GM13976 (cell line): Measurements from ENCODE around the gene TINAGL1.

Source experiments
- DNase-seq: peaks from one replicate; pipeline ENCODE4 v3.0.0; 2012; ENCODE audit warnings: low spot score
- in situ Hi-C: fragments of 300-500 bp; cut with MboI; formaldehyde crosslinking; loops from one replicate; pipeline ENCODE4 v1.12.0; 2022; ENCODE audit warnings: low sequenced_read_pairs, mixed read lengths, inconsistent platforms; ENCODE audit not compliant: unreplicated experiment
- TF ChIP-seq, protein P1 (sequence below): IDR thresholded peaks from 2 replicates; pipeline ENCODE4 v1.5.1; 2012; ENCODE audit warnings: borderline replicate concordance, mild to moderate bottlenecking; ENCODE audit not compliant: insufficient read depth; ENCODE audit errors: extremely low read depth, missing control alignments, control extremely low read depth

Gene TINAGL1

DNA sequence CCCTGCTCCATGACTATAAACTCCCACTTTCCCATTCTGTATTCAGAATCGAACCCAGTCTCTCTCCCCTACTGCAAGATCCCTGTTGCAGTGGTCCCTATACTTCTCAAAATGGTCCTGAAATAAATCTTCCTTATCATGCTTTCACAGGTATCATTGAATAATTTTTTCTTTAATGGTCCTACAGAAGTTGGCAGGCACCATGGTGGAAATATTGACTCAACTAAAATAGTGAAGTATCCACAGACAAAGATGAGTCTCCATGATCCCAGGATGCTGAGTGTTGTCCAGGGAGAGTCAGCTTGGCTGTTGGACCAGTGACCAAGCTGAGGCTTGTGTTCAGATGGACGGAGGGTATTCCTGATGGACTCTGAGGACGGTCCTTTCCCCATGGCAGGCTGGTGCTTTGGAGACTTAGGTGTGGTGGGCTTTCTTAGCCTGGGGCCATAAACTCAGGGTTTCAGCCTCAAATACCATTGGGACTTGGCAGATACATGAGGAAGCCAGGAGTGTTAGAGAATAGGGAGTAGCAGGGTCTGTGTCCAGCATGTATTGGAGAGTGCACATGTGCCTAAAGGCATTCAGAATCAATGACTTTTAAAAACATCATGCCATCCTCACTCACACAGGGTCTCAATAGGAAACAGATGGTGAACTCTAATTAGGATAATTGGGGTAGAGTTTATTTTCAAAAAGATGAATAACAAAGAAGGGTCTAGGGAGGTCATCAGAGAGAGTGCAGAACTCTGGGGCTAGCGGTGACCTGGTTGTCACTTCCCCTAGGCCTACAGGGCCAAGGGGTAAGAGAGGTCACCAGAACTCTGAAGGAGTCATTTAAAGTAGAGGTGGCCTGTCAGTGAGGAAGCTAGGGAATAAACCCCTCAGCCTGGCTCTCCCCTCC, 19.8 kb downstream of the TINAGL1 start:
- in situ Hi-C loops: no loop called here
- TF ChIP-seq, protein P1, sequence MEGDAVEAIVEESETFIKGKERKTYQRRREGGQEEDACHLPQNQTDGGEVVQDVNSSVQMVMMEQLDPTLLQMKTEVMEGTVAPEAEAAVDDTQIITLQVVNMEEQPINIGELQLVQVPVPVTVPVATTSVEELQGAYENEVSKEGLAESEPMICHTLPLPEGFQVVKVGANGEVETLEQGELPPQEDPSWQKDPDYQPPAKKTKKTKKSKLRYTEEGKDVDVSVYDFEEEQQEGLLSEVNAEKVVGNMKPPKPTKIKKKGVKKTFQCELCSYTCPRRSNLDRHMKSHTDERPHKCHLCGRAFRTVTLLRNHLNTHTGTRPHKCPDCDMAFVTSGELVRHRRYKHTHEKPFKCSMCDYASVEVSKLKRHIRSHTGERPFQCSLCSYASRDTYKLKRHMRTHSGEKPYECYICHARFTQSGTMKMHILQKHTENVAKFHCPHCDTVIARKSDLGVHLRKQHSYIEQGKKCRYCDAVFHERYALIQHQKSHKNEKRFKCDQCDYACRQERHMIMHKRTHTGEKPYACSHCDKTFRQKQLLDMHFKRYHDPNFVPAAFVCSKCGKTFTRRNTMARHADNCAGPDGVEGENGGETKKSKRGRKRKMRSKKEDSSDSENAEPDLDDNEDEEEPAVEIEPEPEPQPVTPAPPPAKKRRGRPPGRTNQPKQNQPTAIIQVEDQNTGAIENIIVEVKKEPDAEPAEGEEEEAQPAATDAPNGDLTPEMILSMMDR: no peak
- peak; percentile 13 for DNase-seq

DNA sequence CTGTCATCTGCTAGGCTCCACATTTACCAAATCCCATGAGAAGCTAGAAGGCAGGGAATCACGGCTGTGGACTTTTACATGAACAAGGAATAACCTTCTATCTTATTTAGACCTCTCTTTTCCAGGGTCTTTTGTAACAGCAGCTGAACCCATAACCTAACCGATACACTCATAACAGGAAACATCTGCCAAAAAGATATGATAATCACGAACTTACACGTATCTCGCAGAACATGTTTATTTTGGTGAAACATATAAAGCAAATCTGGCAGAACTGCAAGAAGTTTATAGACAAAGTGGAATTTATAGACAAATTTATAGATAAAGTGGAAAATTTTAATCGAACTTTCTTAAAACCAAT, 20.4 kb downstream of the TINAGL1 start:
- peak; percentile 29 for DNase-seq
- in situ Hi-C loops: no loop called here
- TF ChIP-seq, protein P1: no peak

DNA sequence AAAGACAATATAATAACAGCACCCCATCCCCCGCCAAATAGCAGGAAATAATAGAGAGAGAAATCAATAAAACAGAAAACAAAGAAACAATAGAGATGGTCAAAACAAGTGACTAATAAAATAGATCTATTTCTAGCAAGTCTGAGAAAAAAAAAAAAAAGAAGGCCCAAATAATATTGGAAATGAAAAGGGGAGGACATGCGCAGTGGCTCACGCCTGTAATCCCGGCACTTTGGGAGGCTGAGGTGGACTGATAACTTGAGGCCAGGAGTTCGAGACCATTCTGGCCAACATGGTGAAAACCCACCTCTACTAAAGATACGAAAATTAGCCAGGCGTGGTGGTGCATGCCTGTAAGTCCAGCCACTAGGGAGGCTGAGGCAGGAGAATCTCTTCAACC, 22.7 kb downstream of the TINAGL1 start:
- TF ChIP-seq, protein P1: no peak
- DNase-seq: no peak
- in situ Hi-C loops: no loop called here

DNA sequence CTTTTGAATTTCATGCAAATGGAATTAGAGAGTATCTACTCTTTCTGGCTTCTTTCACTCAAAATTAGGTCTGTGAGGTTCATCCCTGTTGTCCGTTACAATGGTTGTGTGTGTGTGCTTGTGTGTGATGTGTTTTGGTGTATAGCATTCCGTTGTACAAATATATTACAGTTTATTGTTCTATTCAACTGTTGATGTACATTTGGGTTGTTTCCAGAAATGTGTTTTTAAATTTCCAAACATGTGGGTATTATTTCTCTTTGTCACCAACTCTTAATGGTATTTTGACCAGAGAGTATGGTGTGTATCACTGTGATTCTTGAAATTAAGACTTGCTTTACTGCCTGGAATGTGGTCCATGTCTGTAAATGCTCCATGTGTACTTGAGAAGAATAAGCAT, 24.3 kb downstream of the TINAGL1 start:
- TF ChIP-seq, protein P1: no peak
- in situ Hi-C loops: no loop called here
- no peak for DNase-seq

DNA sequence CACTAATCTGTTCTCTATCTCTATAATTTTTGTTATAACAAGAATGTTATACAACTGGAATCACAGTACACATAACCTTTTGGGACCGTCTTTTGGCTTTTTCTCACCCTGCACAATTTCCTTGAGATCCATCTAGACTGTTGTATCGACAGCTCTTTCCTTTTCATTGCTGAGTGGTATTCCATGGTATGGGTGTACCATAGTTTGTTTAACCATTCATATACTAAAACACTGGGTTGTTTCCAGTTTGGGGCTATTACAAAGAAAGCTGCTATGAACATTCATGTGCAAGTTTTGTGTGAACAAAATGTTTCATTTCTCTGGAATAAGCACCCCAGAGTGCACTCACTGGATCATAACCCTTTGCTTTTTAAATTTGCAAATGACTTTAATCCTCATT, 25.8 kb downstream of the TINAGL1 start:
- in situ Hi-C loops: no loop called here
- no peak for DNase-seq
- TF ChIP-seq, protein P1: no peak

DNA sequence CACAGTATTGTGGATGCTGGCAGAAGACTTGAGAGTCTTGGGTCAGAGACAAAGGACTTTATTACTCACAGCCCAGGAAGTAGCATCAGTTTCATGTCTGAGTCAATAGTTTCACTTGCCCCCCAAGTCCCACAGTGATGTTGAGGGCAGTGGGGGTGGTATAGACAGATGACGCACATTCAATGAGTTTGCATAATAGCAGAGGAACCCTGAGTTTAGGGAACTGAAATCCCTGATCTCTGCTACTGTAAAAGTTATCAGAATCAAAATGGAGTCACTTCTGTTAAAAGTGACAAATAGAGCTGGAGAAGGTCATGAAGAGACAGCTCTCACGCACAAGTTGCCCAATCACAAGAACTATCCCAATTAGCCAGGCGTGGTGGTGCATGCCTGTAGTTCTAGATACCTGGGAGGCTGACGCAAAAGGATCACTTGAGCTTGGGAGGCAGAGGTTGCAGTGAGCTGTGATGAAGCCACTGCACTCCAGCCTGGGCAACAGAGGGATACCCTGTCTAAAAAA, 29.7 kb downstream of the TINAGL1 start:
- TF ChIP-seq, protein P1: no peak
- DNase-seq: peak; percentile 85
- in situ Hi-C loops: no loop called here

DNA sequence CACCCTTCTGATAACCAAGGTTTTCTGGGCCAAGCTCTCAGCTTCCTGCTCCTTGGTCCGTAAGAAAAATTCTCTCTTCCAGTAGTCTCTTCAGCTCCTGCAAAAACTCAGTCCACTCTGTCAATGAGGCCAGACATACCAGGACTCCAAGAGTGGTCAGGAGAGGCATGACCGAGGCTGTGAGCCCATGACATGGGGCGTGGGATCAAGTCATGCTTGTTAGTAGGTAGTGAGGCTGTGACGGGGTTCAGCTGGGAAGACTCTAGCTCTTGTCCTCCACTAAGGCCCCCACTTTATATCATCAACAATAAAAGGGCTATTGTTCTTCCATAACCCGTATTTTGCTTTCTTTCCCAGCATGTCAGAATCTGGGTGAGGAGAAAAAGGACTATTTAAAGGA, 31.0 kb downstream of the TINAGL1 start:
- no peak for DNase-seq
- in situ Hi-C loops: no loop called here
- TF ChIP-seq, protein P1: no peak
